GM21576 (cell line): ENCODE data around the gene BBX.

Source experiments
- ATAC-seq: cut with Tn5 transposase; IDR thresholded peaks from one replicate; pipeline ENCODE4 v1.9.1; 2021; ENCODE audit warnings: mild to moderate bottlenecking, moderate library complexity; ENCODE audit not compliant: unreplicated experiment

Gene BBX

DNA sequence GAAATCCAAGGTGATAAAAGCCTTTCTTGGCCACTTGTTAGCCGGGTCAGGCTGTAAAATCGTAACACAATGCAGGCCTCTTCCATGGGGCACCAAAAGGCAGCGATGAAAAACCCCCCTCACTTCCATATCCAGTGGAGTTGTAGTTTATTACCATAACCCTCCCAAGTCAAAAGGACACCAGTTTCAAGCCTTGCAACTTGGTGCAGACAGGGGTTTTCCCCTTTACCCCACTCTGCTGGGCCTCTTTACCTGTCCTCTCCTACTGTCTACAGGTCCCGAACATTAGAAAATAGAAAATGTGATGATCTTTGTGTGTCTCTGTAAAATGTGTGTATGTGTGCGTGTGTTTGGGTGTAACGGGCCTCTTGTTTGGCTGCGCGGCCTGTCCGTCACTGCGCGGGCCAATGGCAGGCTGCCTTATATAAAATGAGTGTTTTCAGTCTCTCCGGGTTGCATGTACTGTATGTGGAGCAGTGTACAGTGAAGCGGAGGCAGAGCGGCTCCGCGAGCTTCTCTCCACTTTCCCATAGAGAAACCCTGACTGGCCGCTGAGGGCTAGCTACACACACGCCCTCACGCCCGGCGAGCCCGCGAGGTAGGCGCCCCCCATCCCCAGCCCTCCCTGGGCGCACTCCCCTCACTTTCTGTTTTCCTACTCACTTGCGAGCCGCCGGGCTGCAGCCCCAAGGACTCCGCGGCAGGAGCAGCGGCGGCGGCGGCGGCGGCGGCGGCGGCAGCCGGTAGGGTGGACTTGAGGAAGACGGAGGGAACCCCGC lies at the start of gene BBX:
BBX (plus strand) TSS at position 453 of the 779 bp plus-strand sequence. CDS start 187,499 bp downstream, outside the sequence.
- ATAC-seq, result peak; percentile 94

DNA sequence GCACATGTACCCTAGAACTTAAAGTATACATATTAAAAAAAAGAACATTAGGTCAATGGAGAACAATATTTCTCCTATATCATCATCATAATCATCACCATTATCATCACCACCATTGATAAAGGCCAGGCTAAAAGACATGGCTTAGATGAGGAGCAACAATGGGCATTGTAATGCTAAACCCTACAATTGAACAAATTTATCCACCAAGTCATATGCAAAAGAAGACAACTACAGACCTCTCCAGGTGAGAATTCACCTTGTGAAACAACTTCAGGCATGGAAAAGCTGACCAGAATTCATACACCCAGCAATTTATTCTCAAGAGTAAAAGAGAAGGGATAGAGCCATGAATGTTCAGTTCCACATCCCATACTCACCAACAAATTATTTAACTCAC lies 46.3 kb upstream of the BBX start:
- no peak for ATAC-seq

DNA sequence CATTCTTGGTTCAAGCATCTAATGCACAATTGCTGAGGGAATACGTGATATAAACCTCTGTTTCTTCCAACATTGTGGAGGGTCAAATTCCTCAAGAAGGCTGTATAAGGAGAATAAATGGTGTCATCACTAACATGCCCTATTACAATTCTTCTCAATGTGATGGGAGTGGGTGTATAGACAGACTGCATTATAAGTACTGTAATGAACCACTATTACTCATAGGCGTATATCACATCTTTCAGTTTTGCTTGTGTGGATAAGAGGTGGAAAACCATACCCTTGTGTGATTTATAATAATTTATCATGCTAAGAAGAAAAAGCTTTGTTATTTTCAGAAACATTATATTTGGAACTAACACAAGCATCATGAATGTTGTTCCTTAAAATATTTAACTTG lies 35.3 kb upstream of the BBX start:
- ATAC-seq, result no peak

DNA sequence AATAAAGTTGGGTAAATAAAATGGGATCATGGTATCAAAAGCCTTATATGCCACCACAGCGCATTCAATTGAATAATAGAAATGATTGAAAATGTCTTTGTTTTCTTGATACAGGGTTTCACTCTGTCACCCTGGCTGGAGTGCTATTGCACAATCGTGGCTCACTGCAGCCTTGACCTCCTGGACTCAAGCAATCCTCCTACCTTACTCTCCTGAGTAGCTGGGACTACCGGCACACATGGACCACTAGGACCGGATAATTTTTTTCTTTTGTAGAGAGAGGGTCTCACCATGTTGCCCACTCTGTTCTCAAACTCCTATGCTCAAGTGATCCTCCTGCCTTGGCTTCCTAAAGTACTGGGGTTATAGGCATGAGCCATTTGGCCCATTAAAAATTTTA lies 33.8 kb upstream of the BBX start:
- no peak for ATAC-seq

DNA sequence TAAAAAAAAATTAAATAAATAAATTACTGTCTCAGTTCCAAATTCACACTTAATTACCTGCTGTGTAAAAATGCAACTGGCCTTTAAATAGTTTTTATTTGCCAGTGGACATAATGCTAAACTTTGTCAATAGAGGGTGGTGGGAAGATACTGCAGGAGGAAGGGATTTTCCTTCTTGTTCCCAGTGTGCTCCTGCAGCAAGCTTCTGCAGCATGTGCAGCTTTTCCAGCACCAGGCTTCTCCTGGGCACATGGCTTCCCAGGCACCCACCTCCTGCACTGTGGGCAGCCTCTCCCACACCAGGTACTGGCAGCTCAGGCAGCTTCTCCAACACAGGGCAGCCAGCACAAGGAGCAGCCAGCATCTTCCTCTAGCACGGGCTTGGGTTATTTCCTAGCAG lies 29.6 kb upstream of the BBX start:
- ATAC-seq, result no peak

DNA sequence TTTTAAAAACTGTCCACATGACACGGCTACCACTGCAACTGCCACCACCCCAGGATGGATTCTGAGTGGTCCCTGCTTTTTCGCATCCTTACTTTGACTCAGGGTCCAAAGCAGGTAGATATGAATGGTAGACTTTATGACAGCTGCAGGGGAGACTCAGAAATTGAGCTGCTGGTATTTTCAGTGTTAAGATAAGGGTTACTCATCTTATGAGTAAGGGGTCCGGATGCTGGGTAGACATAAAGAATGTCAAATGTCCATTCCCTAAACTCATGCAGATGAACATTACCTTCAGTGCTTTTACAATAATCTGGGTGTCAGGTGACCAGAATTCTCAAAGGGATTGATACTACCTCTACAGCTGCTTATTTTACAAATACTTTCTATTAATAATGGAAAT lies 25.9 kb upstream of the BBX start:
- ATAC-seq, result no peak

DNA sequence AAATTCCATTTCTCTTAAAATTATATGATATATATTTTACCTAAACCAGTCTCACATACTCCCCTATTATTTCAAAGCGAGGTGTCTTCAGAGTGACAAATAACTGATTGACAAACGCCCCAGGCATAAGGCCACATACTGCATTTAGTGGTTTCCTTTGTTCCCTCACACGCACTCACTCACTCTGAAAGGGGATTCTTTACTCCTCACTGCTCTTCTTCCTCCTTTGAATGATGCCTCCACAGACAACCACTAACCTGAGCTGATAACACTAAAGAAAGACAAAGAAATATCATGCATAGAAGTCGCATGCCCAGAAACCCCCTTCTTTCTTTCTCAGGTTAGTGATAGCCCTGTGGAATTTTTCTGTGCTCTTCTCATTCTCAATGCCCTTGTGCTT lies 24.1 kb upstream of the BBX start:
- no peak for ATAC-seq

DNA sequence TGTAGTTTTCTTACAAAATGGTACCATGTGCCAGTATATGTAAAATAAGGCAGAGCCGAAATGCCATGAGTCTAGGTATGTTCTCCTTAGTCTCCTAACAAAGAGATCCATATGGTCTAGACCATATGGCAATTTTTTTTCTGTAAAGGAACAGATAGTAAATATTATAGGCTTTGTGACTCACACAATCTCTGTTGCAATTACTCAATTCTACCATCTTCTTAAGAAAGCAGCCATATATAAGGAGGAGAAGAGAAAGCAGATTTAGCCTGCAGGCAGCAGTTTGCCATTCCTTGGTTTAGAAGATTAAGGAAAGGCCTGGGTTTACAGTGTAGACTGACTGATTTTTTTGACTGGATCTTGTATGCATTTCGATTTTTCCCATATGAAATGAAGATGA lies 16.3 kb upstream of the BBX start:
- ATAC-seq, result no peak

DNA sequence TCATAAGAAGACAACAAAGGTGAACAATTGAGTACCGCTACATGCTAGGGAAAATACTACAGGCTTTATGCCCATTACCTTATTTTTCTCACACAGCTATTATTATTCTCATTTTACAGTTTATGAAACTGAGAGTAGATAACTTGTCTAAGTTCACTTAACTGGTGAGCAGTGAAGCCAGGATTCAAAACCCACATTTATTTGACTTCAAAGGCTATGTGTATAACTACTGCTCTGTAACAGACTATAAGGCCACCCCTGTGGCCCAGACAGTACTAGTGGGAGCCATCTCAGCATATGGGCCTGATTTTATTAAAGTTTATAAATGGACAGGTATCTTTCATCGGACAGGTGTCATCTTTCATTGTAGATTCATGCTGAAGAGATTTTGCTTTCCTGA lies 14.4 kb upstream of the BBX start:
- ATAC-seq, result no peak

DNA sequence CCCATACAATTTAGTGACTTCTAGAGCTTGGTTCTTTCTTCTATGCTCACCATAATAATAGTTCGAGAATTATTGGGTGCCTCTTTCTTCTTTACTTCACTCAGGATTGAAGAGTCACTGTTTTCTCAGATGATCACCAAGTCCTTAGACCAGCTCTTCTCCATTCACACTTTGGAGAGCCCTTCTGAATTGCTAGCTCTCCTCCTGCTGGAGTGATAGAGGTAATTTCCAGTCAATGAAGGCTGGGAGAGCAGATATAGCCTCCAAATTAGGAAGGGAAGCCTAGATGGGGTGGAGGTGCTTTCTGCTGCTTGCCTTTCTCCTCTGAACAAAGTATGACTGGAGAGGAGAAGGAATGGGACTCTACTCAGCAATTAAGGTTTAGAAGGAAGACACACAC lies 10.7 kb upstream of the BBX start:
- no peak for ATAC-seq

DNA sequence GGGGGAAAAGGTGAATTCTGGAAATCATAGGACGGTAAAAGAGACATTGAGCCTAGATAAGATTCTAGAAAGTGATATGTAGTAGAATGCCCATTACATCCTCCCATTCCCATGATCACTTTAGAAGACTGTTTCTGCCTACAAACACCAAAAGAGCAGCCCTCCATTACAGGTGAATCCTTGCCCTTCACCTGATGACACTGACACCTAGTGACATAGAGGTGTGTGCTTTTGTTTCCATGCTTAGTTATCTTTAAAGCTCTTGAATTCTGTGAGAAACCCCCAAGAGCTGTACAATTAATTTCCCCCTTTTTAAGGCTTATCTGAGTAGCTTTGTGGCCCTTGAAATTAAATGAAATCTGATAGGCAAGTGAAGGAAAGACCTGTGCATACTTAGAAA lies 8.3 kb upstream of the BBX start:
- ATAC-seq, result no peak

DNA sequence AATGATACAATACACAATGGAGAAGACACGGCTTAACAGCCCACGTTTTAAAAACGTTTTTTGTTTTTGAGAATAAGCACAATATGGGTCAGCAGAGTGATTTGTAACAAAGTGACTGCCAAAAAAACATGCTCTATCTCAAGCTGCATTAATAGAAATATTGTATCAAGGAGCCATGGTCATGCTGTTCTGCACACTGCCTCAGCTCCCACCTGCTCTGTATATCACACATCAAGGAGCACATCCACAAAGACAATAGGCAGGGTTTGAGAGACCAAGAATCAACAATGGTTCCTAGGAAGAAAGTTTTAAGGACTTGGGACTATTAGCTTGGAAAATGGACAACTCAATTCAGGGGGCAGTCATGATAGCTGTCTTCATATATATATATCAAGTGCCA lies 6.3 kb upstream of the BBX start:
- ATAC-seq, result no peak

DNA sequence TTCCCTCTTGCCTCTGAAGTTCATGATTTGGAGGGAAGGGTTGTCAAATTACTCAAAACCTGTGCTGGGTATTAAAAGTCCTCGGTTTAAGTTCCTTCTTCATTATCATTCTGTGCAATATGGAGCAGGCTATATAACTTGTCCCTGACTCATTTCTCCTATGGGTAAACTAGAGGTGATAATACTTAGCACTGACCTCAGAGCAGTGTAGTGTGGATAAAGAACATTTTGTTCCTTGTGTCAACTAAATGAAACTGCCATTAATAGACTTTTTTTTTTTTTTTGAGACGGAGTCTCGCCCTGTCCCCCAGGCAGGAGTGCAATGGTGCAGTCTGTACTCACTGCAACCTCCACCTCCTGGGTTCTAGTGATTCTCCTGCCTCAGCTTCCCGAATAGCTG lies 2.2 kb upstream of the BBX start:
- ATAC-seq, result no peak

DNA sequence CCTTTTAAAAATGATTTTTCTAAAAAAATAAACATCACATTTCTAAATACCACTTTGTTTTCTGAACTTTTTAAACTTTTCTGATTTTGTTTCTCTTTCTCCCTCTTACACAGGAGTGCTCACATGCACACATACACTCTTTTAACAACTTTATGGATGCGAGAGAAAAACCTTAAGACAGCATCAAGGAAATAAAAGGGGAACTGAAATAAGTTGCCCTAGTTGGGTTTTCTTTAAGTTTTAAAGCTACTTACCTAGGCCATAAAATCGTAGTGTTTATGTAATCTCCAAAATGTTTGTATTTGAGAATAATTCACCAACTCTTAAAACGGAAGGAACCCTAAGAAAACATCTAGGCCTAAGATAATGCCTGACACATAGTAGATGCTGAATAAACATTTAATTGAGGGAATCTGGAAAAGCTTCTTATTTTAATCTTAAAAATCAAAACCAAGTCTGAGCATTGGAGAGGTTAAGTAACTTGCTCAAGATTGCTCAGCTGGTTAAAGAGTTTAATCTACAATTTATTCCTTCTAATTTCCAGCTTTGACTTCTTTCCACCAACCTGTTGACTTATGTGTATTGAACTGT lies 1.2 kb upstream of the BBX start:
- ATAC-seq, result no peak

DNA sequence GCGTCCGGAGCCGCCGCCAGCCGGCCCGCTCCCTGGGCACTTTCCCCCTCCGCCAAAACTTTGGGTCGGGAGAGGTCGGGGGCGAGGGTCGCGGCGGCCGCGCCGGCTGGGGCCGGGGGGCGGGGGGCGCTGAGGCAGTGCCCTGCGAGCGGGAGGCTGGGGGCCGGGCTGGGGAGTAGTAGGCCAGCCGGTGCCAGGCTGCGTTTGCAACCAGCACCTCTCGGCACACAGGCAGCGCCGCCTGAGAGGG lies 452 bp downstream of the BBX start:
- ATAC-seq, result peak; percentile 16

DNA sequence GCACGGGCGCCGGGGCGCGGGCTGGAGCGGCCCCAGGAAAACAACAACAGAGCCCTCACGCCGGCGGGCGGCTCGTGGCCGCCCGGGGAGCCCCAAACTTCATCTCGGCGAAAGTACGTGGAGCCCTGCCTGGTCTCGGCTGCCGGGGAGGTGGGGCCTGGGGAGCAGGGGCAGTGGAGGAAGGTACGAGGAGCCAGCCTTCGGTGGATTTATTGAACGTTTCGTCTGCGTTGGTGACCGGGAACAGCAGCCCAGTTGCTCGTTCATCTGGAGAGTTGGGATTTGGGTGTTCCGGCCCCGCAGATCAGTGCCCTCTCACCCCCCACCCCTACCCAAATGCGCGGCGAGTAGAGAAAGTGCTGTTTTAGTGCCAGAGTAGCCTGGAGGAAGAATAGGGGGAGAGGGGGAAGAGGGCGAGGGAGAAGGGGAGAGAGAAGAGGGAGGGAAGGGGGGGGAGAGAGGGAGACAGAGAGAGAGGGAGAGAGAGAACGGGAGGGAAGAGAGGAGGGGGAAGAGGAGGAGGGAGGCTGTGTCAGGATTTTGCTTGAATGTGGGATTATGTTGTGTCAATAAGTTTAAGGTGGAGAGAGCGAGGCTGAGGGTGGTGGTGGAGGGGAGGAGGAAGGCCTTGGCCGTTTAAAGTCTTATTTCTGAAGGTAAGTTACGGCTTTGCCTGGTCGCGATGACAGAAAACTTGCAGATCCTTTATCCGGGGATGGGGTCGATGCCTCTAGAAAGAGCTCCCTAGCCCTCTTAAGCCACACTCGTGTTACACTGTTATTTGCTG lies 970 bp downstream of the BBX start:
- ATAC-seq, result peak; percentile 19

DNA sequence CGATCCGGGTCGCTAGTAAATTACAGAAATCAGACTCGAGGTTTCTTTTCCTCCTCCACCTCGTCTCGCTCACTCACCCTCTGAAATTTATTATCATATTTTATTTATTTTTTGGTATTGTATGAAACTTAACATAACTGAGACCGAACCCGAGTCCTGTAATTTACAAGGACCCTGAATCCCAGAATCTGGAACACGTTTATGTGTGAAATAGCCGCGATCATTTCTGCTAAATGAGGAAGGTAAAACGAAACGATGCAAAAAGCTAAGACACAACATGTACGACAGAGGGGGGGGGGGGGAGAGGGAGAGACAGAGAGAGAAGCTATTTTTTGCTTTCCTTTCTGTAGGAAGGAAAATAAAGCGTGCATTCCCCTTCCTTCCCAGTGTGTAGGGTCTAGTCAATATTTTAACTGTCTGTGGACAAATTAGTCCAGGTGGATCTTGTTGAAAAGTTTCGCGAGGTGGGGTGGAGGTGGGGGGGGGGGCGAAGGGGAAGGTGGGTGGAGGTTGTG lies 1.6 kb downstream of the BBX start:
- no peak for ATAC-seq

DNA sequence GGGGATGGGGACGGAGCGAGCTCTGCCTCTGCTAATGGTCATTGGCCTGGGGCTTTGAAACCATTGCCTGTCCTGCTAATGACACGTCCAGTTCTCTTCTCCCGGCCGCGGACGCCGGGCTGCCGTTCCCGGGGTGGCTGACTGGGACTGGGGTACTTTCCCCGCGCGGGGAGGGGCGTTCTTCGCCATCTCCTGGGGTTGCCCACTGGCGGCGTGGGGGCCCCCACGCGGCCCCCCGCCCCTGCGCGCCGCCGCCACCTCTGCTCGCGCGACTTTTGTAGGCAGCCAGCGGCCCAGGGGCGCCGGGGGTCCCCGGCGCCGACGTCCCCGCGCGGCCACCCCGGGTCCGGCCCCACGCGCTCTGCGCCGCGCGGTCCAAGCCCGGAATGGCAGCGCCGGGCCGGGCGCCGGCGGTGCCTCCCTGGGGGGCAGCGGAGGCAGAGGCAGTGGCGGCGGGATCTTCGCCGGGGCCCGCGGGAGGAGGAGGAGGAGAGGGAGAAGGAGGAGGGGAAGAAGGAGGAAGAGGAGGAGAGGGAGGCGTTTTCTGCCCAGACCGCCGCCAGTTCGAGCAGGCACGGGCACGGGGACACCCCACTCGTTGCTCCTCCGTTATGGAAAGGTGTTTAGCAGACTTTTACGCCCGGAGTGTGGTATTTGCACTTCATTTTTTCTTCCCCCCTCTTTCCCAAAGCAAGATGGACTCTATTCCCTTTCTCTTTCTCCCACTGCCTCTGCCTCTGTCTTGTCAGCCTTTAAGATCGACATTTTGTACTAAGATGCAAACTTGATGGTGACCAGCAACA lies 2.3 kb downstream of the BBX start:
- ATAC-seq, result no peak

DNA sequence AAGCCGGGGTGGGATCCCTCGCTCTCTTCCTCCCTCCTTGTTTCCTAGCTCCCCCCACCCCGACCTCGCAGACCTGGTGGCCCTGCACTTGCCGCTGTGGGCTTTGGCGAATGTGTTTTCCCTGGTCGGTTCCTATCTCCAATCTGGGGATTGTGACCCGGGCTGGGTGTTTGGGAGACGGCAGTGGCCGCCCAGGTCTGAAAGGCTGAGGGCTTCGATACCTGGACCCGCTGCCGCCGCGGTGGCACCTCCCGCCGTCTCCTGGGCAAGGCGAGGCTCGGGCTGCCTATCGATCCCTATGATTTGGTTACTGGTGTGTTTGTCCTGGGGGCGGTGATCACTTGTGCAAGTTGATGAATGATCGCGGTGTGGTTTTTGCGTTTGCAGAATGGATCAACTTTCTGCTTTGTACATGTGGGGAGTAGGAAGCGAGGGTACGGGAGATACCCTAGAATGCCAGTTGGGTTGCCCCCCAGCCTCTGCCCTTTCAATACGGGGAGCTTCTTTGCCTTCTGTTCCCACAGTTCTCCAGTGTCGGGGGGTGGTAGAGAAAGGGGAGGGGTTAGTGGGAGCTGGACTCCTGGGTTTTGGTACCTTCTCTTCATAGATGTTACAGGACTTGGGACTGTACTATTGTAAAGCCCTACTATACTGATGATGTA lies 3.0 kb downstream of the BBX start:
- ATAC-seq, result no peak

DNA sequence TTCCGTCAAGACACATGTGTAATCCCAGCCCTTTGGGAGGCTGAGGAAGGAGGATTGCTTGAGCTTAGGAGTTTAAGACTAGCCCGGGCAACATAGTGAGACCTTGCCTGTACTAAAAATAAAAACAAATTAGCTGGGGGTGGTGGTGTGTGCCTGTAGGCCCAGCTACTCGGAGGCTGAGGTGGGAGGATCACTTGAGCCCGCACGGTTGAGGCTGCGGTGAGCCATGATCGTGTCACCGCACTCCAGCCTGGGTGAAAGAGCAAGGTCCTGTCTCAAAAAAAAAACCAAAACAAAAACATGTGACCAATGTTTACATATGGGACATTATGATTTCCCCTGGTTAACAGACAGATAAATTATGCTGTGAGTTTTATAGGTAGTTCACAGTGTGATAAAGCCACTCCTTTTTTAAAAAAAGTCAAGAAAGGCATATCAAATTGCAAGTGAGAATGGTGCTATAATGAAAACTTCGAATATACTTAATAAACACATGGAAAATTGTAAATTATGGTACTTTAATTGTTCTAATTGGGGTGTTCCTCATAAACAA lies 9.2 kb downstream of the BBX start:
- no peak for ATAC-seq

DNA sequence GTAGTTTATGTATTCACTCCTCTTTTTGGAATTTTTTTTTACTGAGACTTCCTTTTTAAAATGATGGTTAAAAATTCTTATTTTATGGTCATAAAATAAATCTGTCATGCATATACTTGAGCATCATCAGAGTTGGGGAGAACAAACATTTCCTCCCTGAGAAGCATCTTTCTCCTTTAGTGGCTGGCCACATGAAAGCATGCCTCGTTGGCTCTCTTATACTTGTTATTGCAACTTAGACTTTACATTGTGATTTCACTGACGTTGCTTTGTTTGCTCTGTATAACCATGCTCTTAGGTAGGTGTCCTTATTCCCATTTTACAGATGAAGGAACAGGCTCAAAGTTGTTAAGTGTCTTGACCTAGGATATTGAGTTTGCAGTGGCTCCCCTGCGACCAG lies 18.1 kb downstream of the BBX start:
- ATAC-seq, result no peak
